ENCODE results near the gene KIDINS220.

Gene KIDINS220

GRCh38 chr2:8779795-8780671 is 57.4 kb downstream of the KIDINS220 start:
- CTCF ChIA-PET, result interaction anchor here (1.2 kb wide), 1 partner anchor 17 kb away, joined by 4 read pairs; no protein-coding TSS in a partner anchor
- Mint-ChIP-seq H3K27ac (no peak overlapping the region), H3K4me1 (no peaks in the 10 kb centered on the region), H3K9me3 (no peaks in the 10 kb centered on the region), H3K27me3 (no peaks in the 10 kb centered on the region), H3K4me3 (no peak overlapping the region), H3K36me3 (peaks cover 46% of the 10 kb centered on the region)
- no peak for DNase-seq

GRCh38 chr2:8774371-8774770 is 63.0 kb downstream of the KIDINS220 start:
- CTCF ChIA-PET, result no interaction called here
- DNase-seq, result no peak
- no peak overlapping the region for H3K27ac Mint-ChIP-seq
- H3K9me3 Mint-ChIP-seq, result no peaks in the 10 kb centered on the region
- H3K27me3 Mint-ChIP-seq, result no peaks in the 10 kb centered on the region
- peaks cover 29% of the 10 kb centered on the region for H3K36me3 Mint-ChIP-seq
- no peak overlapping the region for H3K4me3 Mint-ChIP-seq
- H3K4me1 Mint-ChIP-seq, result no peaks in the 10 kb centered on the region

- H3K4me1 Mint-ChIP-seq, result no peaks in the 10 kb centered on the region
- peaks cover 26% of the 10 kb centered on the region for H3K36me3 Mint-ChIP-seq
- H3K27me3 Mint-ChIP-seq, result no peaks in the 10 kb centered on the region
- no peak for DNase-seq
- no peak overlapping the region for H3K4me3 Mint-ChIP-seq
- CTCF ChIA-PET, result no interaction called here
- H3K9me3 Mint-ChIP-seq, result no peaks in the 10 kb centered on the region
- H3K27ac Mint-ChIP-seq, result no peak overlapping the region
Measured at GRCh38 chr2:8767324-8767723, 70.1 kb downstream of the KIDINS220 start.

GRCh38 chr2:8761529-8762164 is 75.8 kb downstream of the KIDINS220 start:
- Mint-ChIP-seq H3K36me3 (peaks cover 25% of the 10 kb centered on the region), H3K4me1 (no peaks in the 10 kb centered on the region), H3K9me3 (no peaks in the 10 kb centered on the region), H3K4me3 (no peak overlapping the region), H3K27ac (no peak overlapping the region), H3K27me3 (no peaks in the 10 kb centered on the region)
- CTCF ChIA-PET, result interaction anchor here (0.7 to 1.0 kb wide), 2 partner anchors 68 to 1651 kb away, joined by 3 to 4 read pairs; no protein-coding TSS in a partner anchor
- DNase-seq, result no peak

GRCh38 chr2:8756716-8757115 is 80.7 kb downstream of the KIDINS220 start:
- H3K4me3 Mint-ChIP-seq, result no peak overlapping the region
- H3K27me3 Mint-ChIP-seq, result no peaks in the 10 kb centered on the region
- H3K4me1 Mint-ChIP-seq, result no peaks in the 10 kb centered on the region
- peaks cover 3% of the 10 kb centered on the region for H3K9me3 Mint-ChIP-seq
- peaks cover 30% of the 10 kb centered on the region for H3K36me3 Mint-ChIP-seq
- CTCF ChIA-PET, result no interaction called here
- no peak overlapping the region for H3K27ac Mint-ChIP-seq
- no peak for DNase-seq

- H3K36me3 Mint-ChIP-seq, result peaks cover 30% of the 10 kb centered on the region
- no peaks in the 10 kb centered on the region for H3K27me3 Mint-ChIP-seq
- no peak overlapping the region for H3K27ac Mint-ChIP-seq
- peaks cover 3% of the 10 kb centered on the region for H3K9me3 Mint-ChIP-seq
- CTCF ChIA-PET, result no interaction called here
- DNase-seq, result no peak
- no peaks in the 10 kb centered on the region for H3K4me1 Mint-ChIP-seq
- no peak overlapping the region for H3K4me3 Mint-ChIP-seq
Measured at GRCh38 chr2:8756230-8756629, 81.2 kb downstream of the KIDINS220 start.

- Mint-ChIP-seq H3K9me3 (peaks cover 3% of the 10 kb centered on the region), H3K4me1 (no peaks in the 10 kb centered on the region), H3K36me3 (peaks cover 30% of the 10 kb centered on the region), H3K27me3 (no peaks in the 10 kb centered on the region), H3K4me3 (no peak overlapping the region), H3K27ac (no peak overlapping the region)
- CTCF ChIA-PET, result no interaction called here
- no peak for DNase-seq
Measured at GRCh38 chr2:8754106-8754776, 83.2 kb downstream of the KIDINS220 start.

GRCh38 chr2:8753609-8754008 is 83.8 kb downstream of the KIDINS220 start:
- no peak overlapping the region for H3K27ac Mint-ChIP-seq
- no peak overlapping the region for H3K4me3 Mint-ChIP-seq
- CTCF ChIA-PET, result no interaction called here
- peaks cover 3% of the 10 kb centered on the region for H3K9me3 Mint-ChIP-seq
- peaks cover 30% of the 10 kb centered on the region for H3K36me3 Mint-ChIP-seq
- no peaks in the 10 kb centered on the region for H3K27me3 Mint-ChIP-seq
- no peak for DNase-seq
- no peaks in the 10 kb centered on the region for H3K4me1 Mint-ChIP-seq

GRCh38 chr2:8752385-8752784 is 85.0 kb downstream of the KIDINS220 start:
- DNase-seq, result no peak
- Mint-ChIP-seq H3K27ac (no peak overlapping the region), H3K36me3 (peaks cover 17% of the 10 kb centered on the region), H3K27me3 (no peaks in the 10 kb centered on the region), H3K4me1 (no peaks in the 10 kb centered on the region), H3K4me3 (no peak overlapping the region), H3K9me3 (peaks cover 3% of the 10 kb centered on the region)
- CTCF ChIA-PET, result no interaction called here

GRCh38 chr2:8750221-8750620 is 87.2 kb downstream of the KIDINS220 start:
- no peak for DNase-seq
- no peaks in the 10 kb centered on the region for H3K27me3 Mint-ChIP-seq
- no peaks in the 10 kb centered on the region for H3K9me3 Mint-ChIP-seq
- CTCF ChIA-PET, result no interaction called here
- H3K4me3 Mint-ChIP-seq, result no peak overlapping the region
- no peak overlapping the region for H3K27ac Mint-ChIP-seq
- H3K36me3 Mint-ChIP-seq, result peaks cover 3% of the 10 kb centered on the region
- H3K4me1 Mint-ChIP-seq, result no peaks in the 10 kb centered on the region

- DNase-seq, result no peak
- H3K4me3 Mint-ChIP-seq, result no peak overlapping the region
- H3K27ac Mint-ChIP-seq, result no peak overlapping the region
- no peaks in the 10 kb centered on the region for H3K9me3 Mint-ChIP-seq
- CTCF ChIA-PET, result no interaction called here
- H3K4me1 Mint-ChIP-seq, result no peaks in the 10 kb centered on the region
- H3K27me3 Mint-ChIP-seq, result no peaks in the 10 kb centered on the region
- peaks cover 5% of the 10 kb centered on the region for H3K36me3 Mint-ChIP-seq
Measured at GRCh38 chr2:8743261-8743660, 94.2 kb downstream of the KIDINS220 start.

- CTCF ChIA-PET, result no interaction called here
- Mint-ChIP-seq H3K27me3 (no peaks in the 10 kb centered on the region), H3K36me3 (peaks cover 8% of the 10 kb centered on the region), H3K9me3 (no peaks in the 10 kb centered on the region), H3K27ac (no peak overlapping the region), H3K4me1 (no peaks in the 10 kb centered on the region), H3K4me3 (no peak overlapping the region)
- no peak for DNase-seq
Measured at GRCh38 chr2:8740136-8740535, 97.3 kb downstream of the KIDINS220 start.

GRCh38 chr2:8737571-8738175 is 99.7 kb downstream of the KIDINS220 start:
- no peak overlapping the region for H3K27ac Mint-ChIP-seq
- H3K4me3 Mint-ChIP-seq, result no peak overlapping the region
- no peaks in the 10 kb centered on the region for H3K27me3 Mint-ChIP-seq
- H3K4me1 Mint-ChIP-seq, result no peaks in the 10 kb centered on the region
- no peaks in the 10 kb centered on the region for H3K9me3 Mint-ChIP-seq
- no peak for DNase-seq
- CTCF ChIA-PET, result interaction anchor here (0.6 kb wide), 1 partner anchor 39 kb away, joined by 3 read pairs; no protein-coding TSS in a partner anchor
- peaks cover 17% of the 10 kb centered on the region for H3K36me3 Mint-ChIP-seq

- Mint-ChIP-seq H3K4me3 (no peak overlapping the region), H3K27ac (peak overlapping the region; percentile 33), H3K9me3 (no peaks in the 10 kb centered on the region), H3K36me3 (peaks cover 30% of the 10 kb centered on the region), H3K4me1 (no peaks in the 10 kb centered on the region), H3K27me3 (no peaks in the 10 kb centered on the region)
- DNase-seq, result no peak
- CTCF ChIA-PET, result no interaction called here
Measured at GRCh38 chr2:8732601-8733000, 104.8 kb downstream of the KIDINS220 start.

Data from activated naive CD4-positive, alpha-beta T cell treated with anti-CD3 and anti-CD28 coated beads, Interleukin-2, amount 10 ng/mL, durations not matched to agents 7 days and 5 days (primary cell).